K562 (cell line): ENCODE results near the gene C10orf90. TPM values are rescaled to one million over a fixed set of nuclear protein-coding genes. Genes with fewer than 3 reads are reported as not detected.

Source experiments
- ARID3A ChIP-seq: IDR thresholded peaks from 2 replicates; pipeline ENCODE4 v1.6.1; 2012; ENCODE audit warnings: low read depth, low read length, improper control_type of control experiment, borderline replicate concordance
- TARDBP ChIP-seq: fragments of 450-650 bp; IDR thresholded peaks from 2 replicates; pipeline ENCODE4 v1.6.1; 2016
- polyA plus RNA-seq, 8 experiments: library from polyadenylated mRNA; depleted of rRNA in 4 of 8; stranded (reverse) in 5 of 8; unstranded in 3 of 8; fragments of >200 nt; fragmentation: Nextera tagmentation in 2 of 8; fragmentation: Illumina TruSeq in 1 of 8; extraction: Ambion mirVana in 2 of 8; extraction: Trizol in 1 of 8; gene quantifications; 2 replicates each; pipeline versions ENCODE4 v1.2.1 to v1.2.3, GENCODE V29; 2011 to 2014; ENCODE audit warnings: inconsistent platforms in 1 of 8, missing spikeins in 1 of 8
- total RNA-seq, 7 experiments: library from RNA; depleted of rRNA in 6 of 7; stranded (reverse); fragments of >200 nt in 6 of 7; fragmentation: Illumina TruSeq in 2 of 7; extraction: Trizol in 2 of 7; gene quantifications; 2 replicates each; pipeline versions ENCODE4 v1.2.1 to v1.2.3, GENCODE V29; 2011 to 2021; ENCODE audit warnings: low replicate concordance in 1 of 7
- TF ChIP-seq, protein P1 (sequence below): fragments of 450-650 bp; IDR thresholded peaks from 2 replicates; pipeline ENCODE4 v1.6.1; 2016; ENCODE audit warnings: mild to moderate bottlenecking, moderate library complexity
- TF ChIP-seq, protein P2 (sequence below): sonication (generic); formaldehyde crosslinking; IDR thresholded peaks from 2 replicates; pipeline ENCODE4 v1.8.1; 2022; ENCODE audit warnings: missing genetic modification reagents
- TF ChIP-seq, protein P3 (sequence below): sonication (generic); IDR thresholded peaks from 2 replicates; pipeline ENCODE4 v1.6.1; 2016

C10orf90 gene
- total and polyA plus RNA-seq, 9 of the 15 experiments (the other 6 are each of a cell fraction or from before 2014, with no cell fraction given), result not detected

- TF ChIP-seq, protein P1, sequence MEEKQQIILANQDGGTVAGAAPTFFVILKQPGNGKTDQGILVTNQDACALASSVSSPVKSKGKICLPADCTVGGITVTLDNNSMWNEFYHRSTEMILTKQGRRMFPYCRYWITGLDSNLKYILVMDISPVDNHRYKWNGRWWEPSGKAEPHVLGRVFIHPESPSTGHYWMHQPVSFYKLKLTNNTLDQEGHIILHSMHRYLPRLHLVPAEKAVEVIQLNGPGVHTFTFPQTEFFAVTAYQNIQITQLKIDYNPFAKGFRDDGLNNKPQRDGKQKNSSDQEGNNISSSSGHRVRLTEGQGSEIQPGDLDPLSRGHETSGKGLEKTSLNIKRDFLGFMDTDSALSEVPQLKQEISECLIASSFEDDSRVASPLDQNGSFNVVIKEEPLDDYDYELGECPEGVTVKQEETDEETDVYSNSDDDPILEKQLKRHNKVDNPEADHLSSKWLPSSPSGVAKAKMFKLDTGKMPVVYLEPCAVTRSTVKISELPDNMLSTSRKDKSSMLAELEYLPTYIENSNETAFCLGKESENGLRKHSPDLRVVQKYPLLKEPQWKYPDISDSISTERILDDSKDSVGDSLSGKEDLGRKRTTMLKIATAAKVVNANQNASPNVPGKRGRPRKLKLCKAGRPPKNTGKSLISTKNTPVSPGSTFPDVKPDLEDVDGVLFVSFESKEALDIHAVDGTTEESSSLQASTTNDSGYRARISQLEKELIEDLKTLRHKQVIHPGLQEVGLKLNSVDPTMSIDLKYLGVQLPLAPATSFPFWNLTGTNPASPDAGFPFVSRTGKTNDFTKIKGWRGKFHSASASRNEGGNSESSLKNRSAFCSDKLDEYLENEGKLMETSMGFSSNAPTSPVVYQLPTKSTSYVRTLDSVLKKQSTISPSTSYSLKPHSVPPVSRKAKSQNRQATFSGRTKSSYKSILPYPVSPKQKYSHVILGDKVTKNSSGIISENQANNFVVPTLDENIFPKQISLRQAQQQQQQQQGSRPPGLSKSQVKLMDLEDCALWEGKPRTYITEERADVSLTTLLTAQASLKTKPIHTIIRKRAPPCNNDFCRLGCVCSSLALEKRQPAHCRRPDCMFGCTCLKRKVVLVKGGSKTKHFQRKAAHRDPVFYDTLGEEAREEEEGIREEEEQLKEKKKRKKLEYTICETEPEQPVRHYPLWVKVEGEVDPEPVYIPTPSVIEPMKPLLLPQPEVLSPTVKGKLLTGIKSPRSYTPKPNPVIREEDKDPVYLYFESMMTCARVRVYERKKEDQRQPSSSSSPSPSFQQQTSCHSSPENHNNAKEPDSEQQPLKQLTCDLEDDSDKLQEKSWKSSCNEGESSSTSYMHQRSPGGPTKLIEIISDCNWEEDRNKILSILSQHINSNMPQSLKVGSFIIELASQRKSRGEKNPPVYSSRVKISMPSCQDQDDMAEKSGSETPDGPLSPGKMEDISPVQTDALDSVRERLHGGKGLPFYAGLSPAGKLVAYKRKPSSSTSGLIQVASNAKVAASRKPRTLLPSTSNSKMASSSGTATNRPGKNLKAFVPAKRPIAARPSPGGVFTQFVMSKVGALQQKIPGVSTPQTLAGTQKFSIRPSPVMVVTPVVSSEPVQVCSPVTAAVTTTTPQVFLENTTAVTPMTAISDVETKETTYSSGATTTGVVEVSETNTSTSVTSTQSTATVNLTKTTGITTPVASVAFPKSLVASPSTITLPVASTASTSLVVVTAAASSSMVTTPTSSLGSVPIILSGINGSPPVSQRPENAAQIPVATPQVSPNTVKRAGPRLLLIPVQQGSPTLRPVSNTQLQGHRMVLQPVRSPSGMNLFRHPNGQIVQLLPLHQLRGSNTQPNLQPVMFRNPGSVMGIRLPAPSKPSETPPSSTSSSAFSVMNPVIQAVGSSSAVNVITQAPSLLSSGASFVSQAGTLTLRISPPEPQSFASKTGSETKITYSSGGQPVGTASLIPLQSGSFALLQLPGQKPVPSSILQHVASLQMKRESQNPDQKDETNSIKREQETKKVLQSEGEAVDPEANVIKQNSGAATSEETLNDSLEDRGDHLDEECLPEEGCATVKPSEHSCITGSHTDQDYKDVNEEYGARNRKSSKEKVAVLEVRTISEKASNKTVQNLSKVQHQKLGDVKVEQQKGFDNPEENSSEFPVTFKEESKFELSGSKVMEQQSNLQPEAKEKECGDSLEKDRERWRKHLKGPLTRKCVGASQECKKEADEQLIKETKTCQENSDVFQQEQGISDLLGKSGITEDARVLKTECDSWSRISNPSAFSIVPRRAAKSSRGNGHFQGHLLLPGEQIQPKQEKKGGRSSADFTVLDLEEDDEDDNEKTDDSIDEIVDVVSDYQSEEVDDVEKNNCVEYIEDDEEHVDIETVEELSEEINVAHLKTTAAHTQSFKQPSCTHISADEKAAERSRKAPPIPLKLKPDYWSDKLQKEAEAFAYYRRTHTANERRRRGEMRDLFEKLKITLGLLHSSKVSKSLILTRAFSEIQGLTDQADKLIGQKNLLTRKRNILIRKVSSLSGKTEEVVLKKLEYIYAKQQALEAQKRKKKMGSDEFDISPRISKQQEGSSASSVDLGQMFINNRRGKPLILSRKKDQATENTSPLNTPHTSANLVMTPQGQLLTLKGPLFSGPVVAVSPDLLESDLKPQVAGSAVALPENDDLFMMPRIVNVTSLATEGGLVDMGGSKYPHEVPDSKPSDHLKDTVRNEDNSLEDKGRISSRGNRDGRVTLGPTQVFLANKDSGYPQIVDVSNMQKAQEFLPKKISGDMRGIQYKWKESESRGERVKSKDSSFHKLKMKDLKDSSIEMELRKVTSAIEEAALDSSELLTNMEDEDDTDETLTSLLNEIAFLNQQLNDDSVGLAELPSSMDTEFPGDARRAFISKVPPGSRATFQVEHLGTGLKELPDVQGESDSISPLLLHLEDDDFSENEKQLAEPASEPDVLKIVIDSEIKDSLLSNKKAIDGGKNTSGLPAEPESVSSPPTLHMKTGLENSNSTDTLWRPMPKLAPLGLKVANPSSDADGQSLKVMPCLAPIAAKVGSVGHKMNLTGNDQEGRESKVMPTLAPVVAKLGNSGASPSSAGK, result no peak
- no peak for TF ChIP-seq ARID3A
- TF ChIP-seq TARDBP, result no peak
- TF ChIP-seq, protein P2, sequence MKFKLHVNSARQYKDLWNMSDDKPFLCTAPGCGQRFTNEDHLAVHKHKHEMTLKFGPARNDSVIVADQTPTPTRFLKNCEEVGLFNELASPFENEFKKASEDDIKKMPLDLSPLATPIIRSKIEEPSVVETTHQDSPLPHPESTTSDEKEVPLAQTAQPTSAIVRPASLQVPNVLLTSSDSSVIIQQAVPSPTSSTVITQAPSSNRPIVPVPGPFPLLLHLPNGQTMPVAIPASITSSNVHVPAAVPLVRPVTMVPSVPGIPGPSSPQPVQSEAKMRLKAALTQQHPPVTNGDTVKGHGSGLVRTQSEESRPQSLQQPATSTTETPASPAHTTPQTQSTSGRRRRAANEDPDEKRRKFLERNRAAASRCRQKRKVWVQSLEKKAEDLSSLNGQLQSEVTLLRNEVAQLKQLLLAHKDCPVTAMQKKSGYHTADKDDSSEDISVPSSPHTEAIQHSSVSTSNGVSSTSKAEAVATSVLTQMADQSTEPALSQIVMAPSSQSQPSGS (CRISPR knock-in tag), result no peak
- TF ChIP-seq, protein P3, sequence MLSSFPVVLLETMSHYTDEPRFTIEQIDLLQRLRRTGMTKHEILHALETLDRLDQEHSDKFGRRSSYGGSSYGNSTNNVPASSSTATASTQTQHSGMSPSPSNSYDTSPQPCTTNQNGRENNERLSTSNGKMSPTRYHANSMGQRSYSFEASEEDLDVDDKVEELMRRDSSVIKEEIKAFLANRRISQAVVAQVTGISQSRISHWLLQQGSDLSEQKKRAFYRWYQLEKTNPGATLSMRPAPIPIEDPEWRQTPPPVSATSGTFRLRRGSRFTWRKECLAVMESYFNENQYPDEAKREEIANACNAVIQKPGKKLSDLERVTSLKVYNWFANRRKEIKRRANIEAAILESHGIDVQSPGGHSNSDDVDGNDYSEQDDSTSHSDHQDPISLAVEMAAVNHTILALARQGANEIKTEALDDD, result no peak
These were observed 107.1 kb downstream of the C10orf90 start (continued) for GRCh38 chr10:126563361-126563760.
